HG02970 (cell line): ENCODE data around the gene DENND6B.
A peak's percentile ranks its signal among the peaks of the same experiment; 100 is the strongest.
"Not testable (repeated sequence)": the region's sequence is repeated elsewhere in the genome, so short reads cannot be mapped to it uniquely, and the experiment has no call there.

ENCODE experiments used
- ATAC-seq: cut with Tn5 transposase; IDR thresholded peaks from one replicate; pipeline ENCODE4 v1.9.1; 2021; ENCODE audit warnings: mild to moderate bottlenecking, moderate library complexity, moderate number of reproducible peaks; ENCODE audit not compliant: unreplicated experiment, low FRiP score

The DENND6B gene, protein sequence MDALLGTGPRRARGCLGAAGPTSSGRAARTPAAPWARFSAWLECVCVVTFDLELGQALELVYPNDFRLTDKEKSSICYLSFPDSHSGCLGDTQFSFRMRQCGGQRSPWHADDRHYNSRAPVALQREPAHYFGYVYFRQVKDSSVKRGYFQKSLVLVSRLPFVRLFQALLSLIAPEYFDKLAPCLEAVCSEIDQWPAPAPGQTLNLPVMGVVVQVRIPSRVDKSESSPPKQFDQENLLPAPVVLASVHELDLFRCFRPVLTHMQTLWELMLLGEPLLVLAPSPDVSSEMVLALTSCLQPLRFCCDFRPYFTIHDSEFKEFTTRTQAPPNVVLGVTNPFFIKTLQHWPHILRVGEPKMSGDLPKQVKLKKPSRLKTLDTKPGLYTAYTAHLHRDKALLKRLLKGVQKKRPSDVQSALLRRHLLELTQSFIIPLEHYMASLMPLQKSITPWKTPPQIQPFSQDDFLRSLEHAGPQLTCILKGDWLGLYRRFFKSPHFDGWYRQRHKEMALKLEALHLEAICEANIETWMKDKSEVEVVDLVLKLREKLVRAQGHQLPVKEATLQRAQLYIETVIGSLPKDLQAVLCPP

GRCh38 chr22:50326956-50327710 lies at the start of gene DENND6B:
Gene DENND6B, minus strand, starts transcription at chr22:50327012. Its CDS starts 24 bp downstream, at chr22:50326988.
- peak; percentile 81 for ATAC-seq

DNA sequence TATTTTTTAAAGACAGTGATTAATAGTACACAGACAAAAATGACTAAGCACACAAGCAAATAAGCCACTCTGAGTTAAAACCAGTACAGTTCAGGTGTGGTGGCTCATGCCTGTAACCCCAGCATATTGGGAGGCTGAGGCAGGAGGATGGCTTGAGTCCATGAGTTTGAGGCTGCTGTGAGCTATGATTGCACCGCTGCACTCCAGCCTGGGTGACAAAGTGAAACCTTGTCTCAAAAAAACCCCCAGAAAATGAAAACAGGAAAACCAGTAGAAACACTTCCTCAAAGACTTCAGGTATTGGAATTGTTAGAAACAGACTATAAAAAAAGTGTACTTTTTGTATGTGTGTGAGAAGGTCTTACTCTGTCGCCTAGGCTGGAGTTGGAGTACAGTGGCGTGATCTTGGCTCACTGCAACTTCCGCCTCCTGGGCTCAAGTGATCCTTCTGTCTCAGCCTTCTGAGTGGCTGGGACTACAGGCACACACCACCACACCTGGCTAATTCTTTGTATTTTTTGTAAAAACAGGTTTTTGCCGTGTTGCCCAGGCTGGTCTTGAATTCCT lies 49.4 kb upstream of the DENND6B start:
- ATAC-seq, result no peak

- ATAC-seq, result no peak
Observed at GRCh38 chr22:50371101-50371648, 44.4 kb upstream of the DENND6B start.

DNA sequence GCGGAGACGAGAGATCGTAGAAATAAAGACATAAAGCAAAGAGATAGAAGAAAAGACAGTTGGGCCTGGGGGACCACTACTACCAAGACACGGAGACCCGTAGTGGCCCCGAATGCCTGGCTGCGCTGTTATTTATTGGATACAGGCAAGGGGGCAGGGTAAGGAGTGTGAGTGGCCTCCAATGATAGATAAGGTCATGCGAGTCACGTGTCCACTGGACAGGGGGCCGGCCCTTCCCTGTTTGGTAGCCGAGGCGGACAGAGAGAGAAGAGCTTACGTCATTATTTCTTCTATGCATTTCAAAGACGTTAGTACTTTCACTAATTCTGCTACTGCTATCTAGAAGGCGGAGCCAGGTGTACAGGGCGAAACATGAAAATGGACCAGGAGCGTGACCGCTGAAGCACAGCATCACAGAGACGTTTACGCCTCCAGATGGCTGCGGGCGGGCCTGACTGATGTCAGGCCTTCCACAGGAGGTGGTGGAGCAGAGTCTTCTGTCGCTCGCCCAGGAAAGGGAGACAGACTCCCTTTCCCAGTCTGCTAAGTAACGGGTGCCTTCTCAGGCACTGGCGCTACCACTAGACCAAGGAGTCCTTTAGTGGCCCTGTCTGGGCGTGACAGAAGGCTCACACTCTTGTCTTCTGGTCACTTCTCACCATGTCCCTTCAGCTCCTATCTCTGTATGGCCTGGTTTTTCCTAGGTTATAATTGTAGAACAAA lies 41.1 kb upstream of the DENND6B start:
- ATAC-seq, result no peak

GRCh38 chr22:50363803-50364194 lies 37.0 kb upstream of the DENND6B start:
- not testable (repeated sequence) for ATAC-seq

- no peak for ATAC-seq
Observed at GRCh38 chr22:50363166-50363802, 36.5 kb upstream of the DENND6B start.

- no peak for ATAC-seq
Observed at GRCh38 chr22:50361688-50362087, 34.9 kb upstream of the DENND6B start.

DNA sequence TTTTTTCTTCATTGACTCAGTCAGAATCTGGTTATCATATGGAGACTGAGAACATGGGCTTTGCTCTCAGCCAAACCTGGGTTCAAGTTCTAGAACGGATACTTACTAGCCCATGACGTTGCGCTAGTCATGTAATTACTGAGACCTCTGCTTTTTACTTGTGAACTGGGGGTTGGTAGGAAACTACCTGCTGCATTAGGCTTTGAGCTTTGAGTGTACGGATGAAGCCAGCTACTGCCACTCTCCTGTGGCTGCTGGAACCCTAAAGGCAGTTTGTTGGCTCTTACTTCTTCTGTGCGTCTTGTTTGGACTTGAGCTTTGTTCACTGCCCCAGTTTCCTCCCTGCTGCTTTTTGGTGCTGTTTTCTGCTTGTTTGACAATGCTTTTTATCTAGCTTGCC lies 34.4 kb upstream of the DENND6B start:
- no peak for ATAC-seq

DNA sequence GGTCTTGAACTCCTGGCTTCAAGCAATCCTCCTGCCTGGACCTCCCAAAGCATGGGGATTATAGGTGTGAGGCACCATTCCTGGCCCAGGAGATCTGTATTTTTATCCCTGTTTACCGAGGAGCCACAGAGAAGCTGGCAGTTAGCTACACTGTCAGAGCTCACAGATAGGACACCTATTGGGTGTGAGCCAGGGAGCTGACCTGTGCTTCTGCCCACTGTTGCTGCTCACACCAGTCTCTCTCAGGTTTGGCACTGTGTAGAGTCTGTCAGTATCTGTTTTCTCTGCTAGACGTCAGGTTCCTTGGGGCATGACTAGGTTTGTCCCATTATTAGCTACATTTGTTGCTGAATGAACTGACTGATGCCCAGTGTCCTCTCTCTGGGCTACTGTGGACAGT lies 33.8 kb upstream of the DENND6B start:
- no peak for ATAC-seq

GRCh38 chr22:50357756-50358155 lies 30.9 kb upstream of the DENND6B start:
- no peak for ATAC-seq

GRCh38 chr22:50357222-50357621 lies 30.4 kb upstream of the DENND6B start:
- no peak for ATAC-seq

GRCh38 chr22:50356186-50356585 lies 29.4 kb upstream of the DENND6B start:
- ATAC-seq, result no peak

DNA sequence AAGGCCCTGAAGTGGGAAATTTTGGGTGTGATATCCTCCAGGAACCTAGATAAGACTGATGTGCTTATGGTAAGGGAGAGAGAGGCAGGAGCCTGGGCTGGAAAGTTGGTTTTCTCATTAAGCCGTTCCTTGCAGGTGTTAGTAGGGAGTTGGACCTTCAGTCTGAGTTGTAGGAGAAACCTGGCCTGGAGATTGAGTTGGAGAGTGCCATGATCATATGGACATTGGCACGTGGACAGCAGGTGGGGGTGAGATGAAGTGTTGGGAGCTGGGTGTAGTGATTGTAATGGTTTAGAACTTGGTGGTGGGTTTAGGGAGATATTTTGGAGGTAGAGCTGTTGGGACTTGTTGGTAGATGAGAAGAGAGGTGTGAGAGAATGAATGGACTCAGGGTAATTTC lies 21.2 kb upstream of the DENND6B start:
- no peak for ATAC-seq

DNA sequence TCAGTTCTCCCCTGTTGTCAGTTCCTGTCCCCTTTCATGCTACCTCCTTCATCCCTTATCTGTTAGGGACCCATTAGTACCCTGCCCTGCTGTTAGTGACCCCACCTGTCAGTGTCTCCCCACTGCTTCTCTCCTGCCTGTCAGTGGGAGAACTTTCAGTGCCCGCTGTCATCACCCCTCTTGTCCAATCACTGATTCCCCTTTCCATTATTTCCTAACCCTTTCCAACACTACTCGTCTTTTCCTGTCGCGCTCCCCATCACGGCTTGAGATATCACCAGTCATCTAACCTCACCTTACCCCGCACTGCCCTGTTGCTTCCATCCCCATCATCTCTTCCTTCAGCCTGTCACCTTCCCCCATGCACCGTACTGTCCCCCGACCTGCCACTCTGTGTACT lies 20.3 kb upstream of the DENND6B start:
- ATAC-seq, result no peak

- no peak for ATAC-seq
Observed at GRCh38 chr22:50346470-50346869, 19.7 kb upstream of the DENND6B start.

DNA sequence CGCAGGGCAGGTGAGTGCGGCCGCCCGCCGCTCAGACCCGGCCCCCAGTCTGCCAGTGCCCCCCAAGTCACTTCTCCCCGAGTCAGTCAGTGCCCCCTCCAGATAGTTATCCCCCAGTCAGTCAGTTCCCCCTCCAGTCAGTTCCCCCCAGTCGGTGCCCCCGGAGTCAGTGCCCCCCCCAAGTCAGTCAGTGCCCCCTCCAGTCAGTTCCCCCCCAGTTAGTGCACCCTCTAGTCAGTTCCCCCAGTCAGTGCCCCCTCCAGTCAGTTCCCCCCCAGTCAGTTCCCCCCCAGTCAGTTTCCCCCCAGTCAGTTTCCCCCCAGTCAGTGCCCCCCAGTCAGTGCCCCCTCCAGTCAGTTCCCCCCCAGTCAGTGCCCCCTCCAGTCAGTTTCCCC lies 16.7 kb upstream of the DENND6B start:
- no peak for ATAC-seq

DNA sequence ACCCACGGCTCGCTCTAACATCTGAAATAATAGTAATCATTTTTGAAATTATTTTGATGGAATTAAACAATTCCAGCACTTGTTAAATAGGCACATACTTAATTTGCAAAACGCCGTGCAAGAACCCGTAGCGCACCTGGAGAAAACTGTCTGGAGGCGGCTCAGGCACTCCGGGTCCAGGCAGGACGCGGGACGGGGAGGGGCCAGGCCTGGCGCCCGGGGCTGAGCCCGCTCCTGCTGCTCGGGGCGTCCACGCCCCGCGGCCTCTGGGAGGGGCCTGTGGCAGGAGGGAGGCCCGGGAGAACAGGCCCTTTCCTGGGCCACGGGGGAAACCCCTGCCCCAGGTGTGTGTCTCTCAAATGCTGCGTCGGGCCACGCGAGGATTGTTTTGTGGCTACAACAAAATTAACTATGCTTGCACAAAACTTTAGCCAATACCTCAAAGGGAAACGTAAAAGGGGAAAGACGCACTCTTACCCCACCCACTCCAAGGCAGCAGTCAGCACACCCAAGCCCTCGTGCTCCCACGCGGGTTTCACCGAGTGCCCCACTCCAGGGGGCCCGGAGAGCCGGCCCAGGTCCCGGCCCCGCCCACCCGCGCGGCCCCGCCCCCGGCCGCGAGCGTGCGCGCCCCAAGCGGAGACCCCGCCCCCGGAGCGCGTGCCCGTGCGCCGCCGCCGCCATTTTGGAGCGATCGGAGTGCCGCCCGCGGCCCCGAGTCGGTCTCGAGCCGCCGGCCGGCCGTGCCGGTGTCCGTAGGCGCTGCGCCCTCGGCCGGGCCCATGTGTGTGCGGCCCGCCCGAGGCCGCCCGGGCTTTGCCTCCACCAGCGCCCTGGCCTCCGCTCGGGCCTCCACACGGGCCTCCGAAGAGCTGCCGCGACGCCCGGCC lies 16.1 kb upstream of the DENND6B start, which contains the start of gene PPP6R2:
PPP6R2 (plus strand) TSS at position 677 of the 890 bp plus-strand sequence. CDS start 50,582 bp downstream, outside the sequence.
- peak; percentile 73 for ATAC-seq

GRCh38 chr22:50341977-50342650 lies 15.3 kb upstream of the DENND6B start:
- peak; percentile 60 for ATAC-seq
